Hepatocyte (in vitro differentiated cells): ENCODE results near the gene FBLN1. TPM values are rescaled to one million over a fixed set of nuclear protein-coding genes. Genes with fewer than 3 reads are reported as not detected.
"Not testable (repeated sequence)": the region's sequence is repeated elsewhere in the genome, so short reads cannot be mapped to it uniquely, and the experiment has no call there.

Experiments
- DNase-seq: peaks from one replicate; pipeline ENCODE4 v3.0.0-alpha.2; 2016; ENCODE audit warnings: low spot score
- H2AFZ ChIP-seq: fragments of 200-600 bp; sonication (generic); 2 replicates; pipeline ENCODE4 v1.6.0; 2016; ENCODE audit warnings: antibody characterized with exemption, mild to moderate bottlenecking
- H3K27ac ChIP-seq: fragments of 200-600 bp; sonication (generic); 2 replicates; pipeline ENCODE4 v1.5.1; 2016; ENCODE audit warnings: mild to moderate bottlenecking
- H3K27me3 ChIP-seq: fragments of 200-600 bp; sonication (generic); 2 replicates; pipeline ENCODE4 v1.6.1; 2016
- H3K36me3 ChIP-seq: fragments of 200-600 bp; sonication (generic); replicated peaks from 2 replicates; pipeline ENCODE4 v1.5.1; 2016; ENCODE audit warnings: low read depth; ENCODE audit not compliant: insufficient read depth
- H3K4me1 ChIP-seq: fragments of 200-600 bp; sonication (generic); 2 replicates; pipeline ENCODE4 v1.5.1; 2016; ENCODE audit warnings: mild to moderate bottlenecking, moderate library complexity; ENCODE audit not compliant: insufficient read depth
- H3K4me2 ChIP-seq: fragments of 200-600 bp; sonication (generic); 2 replicates; pipeline ENCODE4 v1.6.0; 2016
- H3K4me3 ChIP-seq: fragments of 200-600 bp; sonication (generic); 2 replicates; pipeline ENCODE4 v1.5.1; 2016; ENCODE audit warnings: mild to moderate bottlenecking
- H3K79me2 ChIP-seq: fragments of 200-600 bp; sonication (generic); 2 replicates; pipeline ENCODE4 v1.6.0; 2017; ENCODE audit warnings: mild to moderate bottlenecking
- H3K9me2 ChIP-seq: fragments of 200-600 bp; sonication (generic); replicated peaks from 2 replicates; pipeline ENCODE4 v1.6.0; 2017; ENCODE audit warnings: mild to moderate bottlenecking; ENCODE audit not compliant: insufficient read depth
- H3K9me3 ChIP-seq: fragments of 200-600 bp; sonication (generic); 2 replicates; pipeline ENCODE4 v1.5.1; 2016; ENCODE audit warnings: low read depth, mild to moderate bottlenecking
- H4K20me1 ChIP-seq: fragments of 200-600 bp; sonication (generic); 2 replicates; pipeline ENCODE4 v1.6.0; 2016; ENCODE audit warnings: mild to moderate bottlenecking; ENCODE audit not compliant: insufficient read depth, poor library complexity, severe bottlenecking
- CTCF ChIP-seq: fragments of 200-600 bp; sonication (generic); IDR thresholded peaks from 2 replicates; pipeline ENCODE4 v1.5.1; 2016; ENCODE audit warnings: antibody characterized with exemption, mild to moderate bottlenecking; ENCODE audit not compliant: poor library complexity
- EZH2 ChIP-seq: fragments of 200-600 bp; sonication (generic); IDR thresholded peaks from 2 replicates; pipeline ENCODE4 v1.6.1; 2016; ENCODE audit warnings: antibody characterized with exemption, mild to moderate bottlenecking, borderline replicate concordance
- EZH2phosphoT487 ChIP-seq: fragments of 200-600 bp; sonication (generic); IDR thresholded peaks from one replicate; pipeline ENCODE4 v1.6.1; 2018; ENCODE audit warnings: antibody characterized with exemption, mild to moderate bottlenecking, low read depth, moderate library complexity; ENCODE audit not compliant: unreplicated experiment, severe bottlenecking
- WGBS: methylation state at CpG from one replicate; pipeline ENCODE4 v1.1.6; 2016; ENCODE audit warnings: low lambda C conversion rate; ENCODE audit errors: missing lambda C conversion rate; 5-methylcytosine and 5-hydroxymethylcytosine counted together
- polyA plus RNA-seq: library from polyadenylated mRNA; unstranded; fragments of >200 nt; fragmentation: Nextera tagmentation; extraction: Ambion mirVana; gene quantifications from 2 replicates; pipeline ENCODE4 v1.2.1, GENCODE V29; 2016
- total RNA-seq: library from RNA; depleted of rRNA; stranded (reverse); fragments of >200 nt; gene quantifications from 2 replicates; pipeline ENCODE4 v1.2.3, GENCODE V29; 2014

FBLN1 gene
- total and polyA plus RNA-seq, 2 experiments from 2014 or later, result 201 to 669 TPM

- Histone ChIP-seq H3K79me2 (no peaks in the 10 kb centered on the region), H3K9me2 (no peaks in the 10 kb centered on the region), H3K27me3 (no peaks in the 10 kb centered on the region), H3K4me2 (no peak overlapping the region), H3K4me3 (no peak overlapping the region), H3K9me3 (no peaks in the 10 kb centered on the region), H4K20me1 (no peaks in the 10 kb centered on the region), H2AFZ (no peak overlapping the region), H3K27ac (no peak overlapping the region), H3K36me3 (no peaks in the 10 kb centered on the region), H3K4me1 (peaks cover 11% of the 10 kb centered on the region)
- no peak for TF ChIP-seq EZH2phosphoT487
- TF ChIP-seq CTCF, result no peak
- TF ChIP-seq EZH2, result no peak
- no peak for DNase-seq
- 95% methylated on average over 19 of the region's 19 CpGs for WGBS
Observed at GRCh38 chr22:45542001-45542520, 39.4 kb downstream of the FBLN1 start.

- H3K27me3 ChIP-seq, H3K9me3 ChIP-seq, H3K27ac ChIP-seq, H2AFZ ChIP-seq, H3K79me2 ChIP-seq, H3K36me3 ChIP-seq, DNase-seq, H3K4me2 ChIP-seq, H3K9me2 ChIP-seq, H4K20me1 ChIP-seq, H3K4me1 ChIP-seq, H3K4me3 ChIP-seq: not testable (repeated sequence)
- 98% methylated on average over 13 of the region's 13 CpGs for WGBS
Observed at GRCh38 chr22:45542736-45543135, 40.1 kb downstream of the FBLN1 start.

- no peak overlapping the region for H3K4me3 ChIP-seq
- no peaks in the 10 kb centered on the region for H3K9me2 ChIP-seq
- H3K4me1 ChIP-seq, result no peaks in the 10 kb centered on the region
- H4K20me1 ChIP-seq, result no peaks in the 10 kb centered on the region
- 98% methylated on average over 13 of the region's 13 CpGs for WGBS
- TF ChIP-seq CTCF, result no peak
- TF ChIP-seq EZH2, result no peak
- no peak for TF ChIP-seq EZH2phosphoT487
- no peaks in the 10 kb centered on the region for H3K79me2 ChIP-seq
- H3K4me2 ChIP-seq, result no peak overlapping the region
- peak; percentile 3 for DNase-seq
- no peaks in the 10 kb centered on the region for H3K27me3 ChIP-seq
- no peak overlapping the region for H2AFZ ChIP-seq
- no peaks in the 10 kb centered on the region for H3K36me3 ChIP-seq
- H3K9me3 ChIP-seq, result no peaks in the 10 kb centered on the region
- H3K27ac ChIP-seq, result no peak overlapping the region
Observed at GRCh38 chr22:45543243-45543642, 40.6 kb downstream of the FBLN1 start.

- Histone ChIP-seq H4K20me1 (no peaks in the 10 kb centered on the region), H3K79me2 (no peaks in the 10 kb centered on the region), H3K4me1 (peaks cover 9% of the 10 kb centered on the region), H3K9me3 (no peaks in the 10 kb centered on the region), H3K27ac (no peak overlapping the region), H2AFZ (no peak overlapping the region), H3K9me2 (no peaks in the 10 kb centered on the region), H3K4me2 (no peak overlapping the region), H3K27me3 (no peaks in the 10 kb centered on the region), H3K4me3 (no peak overlapping the region), H3K36me3 (no peaks in the 10 kb centered on the region)
- no peak for DNase-seq
- no peak for TF ChIP-seq CTCF
- TF ChIP-seq EZH2, result no peak
- TF ChIP-seq EZH2phosphoT487, result no peak
- WGBS, result 92% methylated on average over 12 of the region's 12 CpGs
Observed at GRCh38 chr22:45544588-45545170, 42.0 kb downstream of the FBLN1 start.
